ENCODE data around the gene SCAMP5.

DNA sequence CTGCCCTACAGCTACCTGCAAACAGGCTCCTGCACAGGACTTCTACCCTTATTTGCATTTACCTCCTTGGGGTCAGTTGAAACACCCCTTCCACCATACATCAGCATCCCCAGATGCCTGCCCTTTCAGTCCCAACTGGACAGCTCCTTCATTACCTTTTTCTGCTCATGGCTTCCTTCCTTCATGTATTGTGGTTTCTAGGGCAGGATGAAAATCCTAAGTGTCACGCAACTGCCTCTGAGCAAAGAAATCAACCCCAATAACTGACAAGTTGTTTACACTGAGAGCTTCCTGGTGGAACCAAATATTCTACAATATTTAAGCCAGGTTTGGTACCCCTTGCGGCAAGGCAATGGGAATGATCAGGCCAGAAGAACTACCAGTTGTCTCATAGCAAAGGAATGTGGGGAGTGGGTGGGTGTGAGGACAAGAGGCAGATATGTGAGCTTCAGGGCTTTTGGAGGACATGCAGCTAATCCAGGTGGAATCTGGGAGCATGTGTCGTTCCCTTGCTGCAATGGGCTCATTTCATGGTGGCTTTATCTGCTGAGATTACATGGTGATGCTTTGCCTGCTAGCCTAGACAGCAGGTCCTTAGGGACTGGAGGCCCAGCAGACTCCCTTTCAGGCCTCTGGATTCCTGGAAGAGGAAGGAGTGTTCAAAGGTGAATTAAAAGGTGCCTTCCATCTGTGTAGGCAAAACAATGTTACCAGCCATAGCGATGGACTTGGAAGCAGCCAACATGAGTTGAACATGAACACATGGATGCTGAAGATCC is 63.0 kb downstream of the SCAMP5 start:
- TF ChIP-seq JUN (CRISPR knock-in tag; IDR thresholded peaks at IDR 0.05) (no peak), ZBTB21 (CRISPR knock-in tag; IDR thresholded peaks at IDR 0.05; ENCODE audit: borderline replicate concordance) (no peak), GRHL2 (CRISPR knock-in tag; IDR thresholded peaks at IDR 0.05; ENCODE audit: insufficient replicate concordance, severe bottlenecking) (no peak), ETV6 (CRISPR knock-in tag; IDR thresholded peaks at IDR 0.05) (no peak), TEAD4 (CRISPR knock-in tag; IDR thresholded peaks at IDR 0.05) (no peak), IRF2 (CRISPR knock-in tag; IDR thresholded peaks at IDR 0.05; ENCODE audit: borderline replicate concordance, low read depth) (no peak), FOXP1 (CRISPR knock-in tag; IDR thresholded peaks at IDR 0.05; ENCODE audit: borderline replicate concordance) (no peak), FOXK1 (CRISPR knock-in tag; IDR thresholded peaks at IDR 0.05) (no peak)
- TF ChIP-seq, protein P1, sequence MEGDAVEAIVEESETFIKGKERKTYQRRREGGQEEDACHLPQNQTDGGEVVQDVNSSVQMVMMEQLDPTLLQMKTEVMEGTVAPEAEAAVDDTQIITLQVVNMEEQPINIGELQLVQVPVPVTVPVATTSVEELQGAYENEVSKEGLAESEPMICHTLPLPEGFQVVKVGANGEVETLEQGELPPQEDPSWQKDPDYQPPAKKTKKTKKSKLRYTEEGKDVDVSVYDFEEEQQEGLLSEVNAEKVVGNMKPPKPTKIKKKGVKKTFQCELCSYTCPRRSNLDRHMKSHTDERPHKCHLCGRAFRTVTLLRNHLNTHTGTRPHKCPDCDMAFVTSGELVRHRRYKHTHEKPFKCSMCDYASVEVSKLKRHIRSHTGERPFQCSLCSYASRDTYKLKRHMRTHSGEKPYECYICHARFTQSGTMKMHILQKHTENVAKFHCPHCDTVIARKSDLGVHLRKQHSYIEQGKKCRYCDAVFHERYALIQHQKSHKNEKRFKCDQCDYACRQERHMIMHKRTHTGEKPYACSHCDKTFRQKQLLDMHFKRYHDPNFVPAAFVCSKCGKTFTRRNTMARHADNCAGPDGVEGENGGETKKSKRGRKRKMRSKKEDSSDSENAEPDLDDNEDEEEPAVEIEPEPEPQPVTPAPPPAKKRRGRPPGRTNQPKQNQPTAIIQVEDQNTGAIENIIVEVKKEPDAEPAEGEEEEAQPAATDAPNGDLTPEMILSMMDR (IDR thresholded peaks at IDR 0.05) = no peak
- TF ChIP-seq, protein P2, sequence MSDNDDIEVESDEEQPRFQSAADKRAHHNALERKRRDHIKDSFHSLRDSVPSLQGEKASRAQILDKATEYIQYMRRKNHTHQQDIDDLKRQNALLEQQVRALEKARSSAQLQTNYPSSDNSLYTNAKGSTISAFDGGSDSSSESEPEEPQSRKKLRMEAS (CRISPR knock-in tag; IDR thresholded peaks at IDR 0.05) = no peak
- TF ChIP-seq, protein P3, sequence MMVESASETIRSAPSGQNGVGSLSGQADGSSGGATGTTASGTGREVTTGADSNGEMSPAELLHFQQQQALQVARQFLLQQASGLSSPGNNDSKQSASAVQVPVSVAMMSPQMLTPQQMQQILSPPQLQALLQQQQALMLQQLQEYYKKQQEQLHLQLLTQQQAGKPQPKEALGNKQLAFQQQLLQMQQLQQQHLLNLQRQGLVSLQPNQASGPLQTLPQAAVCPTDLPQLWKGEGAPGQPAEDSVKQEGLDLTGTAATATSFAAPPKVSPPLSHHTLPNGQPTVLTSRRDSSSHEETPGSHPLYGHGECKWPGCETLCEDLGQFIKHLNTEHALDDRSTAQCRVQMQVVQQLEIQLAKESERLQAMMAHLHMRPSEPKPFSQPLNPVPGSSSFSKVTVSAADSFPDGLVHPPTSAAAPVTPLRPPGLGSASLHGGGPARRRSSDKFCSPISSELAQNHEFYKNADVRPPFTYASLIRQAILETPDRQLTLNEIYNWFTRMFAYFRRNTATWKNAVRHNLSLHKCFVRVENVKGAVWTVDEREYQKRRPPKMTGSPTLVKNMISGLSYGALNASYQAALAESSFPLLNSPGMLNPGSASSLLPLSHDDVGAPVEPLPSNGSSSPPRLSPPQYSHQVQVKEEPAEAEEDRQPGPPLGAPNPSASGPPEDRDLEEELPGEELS (CRISPR knock-in tag; IDR thresholded peaks at IDR 0.05) = no peak

Measured in WTC11 (cell line).